Glutamatergic neuron (in vitro differentiated cells): Measurements from ENCODE around the gene WDR45B. TPM values are rescaled to one million over a fixed set of nuclear protein-coding genes. Genes with fewer than 3 reads are reported as not detected.

Experiments used
- DNase-seq: peaks from one replicate; pipeline ENCODE4 v3.0.0; 2022
- H3K27ac Mint-ChIP-seq: one replicate; pipeline ENCODE4 v1.8.0; 2020; ENCODE audit warnings: mild to moderate bottlenecking, mixed read lengths, inconsistent platforms; ENCODE audit not compliant: unreplicated experiment
- H3K27me3 Mint-ChIP-seq: one replicate; pipeline ENCODE4 v1.8.0; 2020; ENCODE audit warnings: mild to moderate bottlenecking, moderate library complexity, mixed read lengths, inconsistent platforms; ENCODE audit not compliant: unreplicated experiment
- H3K36me3 Mint-ChIP-seq: one replicate; pipeline ENCODE4 v1.8.0; 2020; ENCODE audit warnings: mild to moderate bottlenecking, mixed read lengths, inconsistent platforms; ENCODE audit not compliant: unreplicated experiment
- H3K4me1 Mint-ChIP-seq: one replicate; pipeline ENCODE4 v1.8.0; 2020; ENCODE audit warnings: mild to moderate bottlenecking, low read depth, mixed read lengths, inconsistent platforms; ENCODE audit not compliant: unreplicated experiment
- H3K4me3 Mint-ChIP-seq: one replicate; pipeline ENCODE4 v1.8.0; 2020; ENCODE audit warnings: mild to moderate bottlenecking, mixed read lengths, inconsistent platforms; ENCODE audit not compliant: unreplicated experiment
- H3K9me3 Mint-ChIP-seq: one replicate; pipeline ENCODE4 v1.8.0; 2020; ENCODE audit warnings: mild to moderate bottlenecking, moderate library complexity, mixed read lengths, inconsistent platforms; ENCODE audit not compliant: unreplicated experiment
- total RNA-seq: library from RNA; stranded (reverse); fragmentation: NEBNext Ultra II Directional; extraction: Animal tissue kit (Norgen Biotek cat#: 25700); gene quantifications from one replicate; pipeline ENCODE4 v1.2.1, GENCODE V29; 2021; ENCODE audit not compliant: unreplicated experiment
- TF ChIP-seq, protein P1 (sequence below): fragments of 200-600 bp; sonication (generic); IDR thresholded peaks from one replicate; pipeline ENCODE4 v1.5.0; 2021; ENCODE audit not compliant: partially characterized antibody, unreplicated experiment

Gene WDR45B
- total RNA-seq, 1 donor from 2014 or later = 60.4 TPM

DNA sequence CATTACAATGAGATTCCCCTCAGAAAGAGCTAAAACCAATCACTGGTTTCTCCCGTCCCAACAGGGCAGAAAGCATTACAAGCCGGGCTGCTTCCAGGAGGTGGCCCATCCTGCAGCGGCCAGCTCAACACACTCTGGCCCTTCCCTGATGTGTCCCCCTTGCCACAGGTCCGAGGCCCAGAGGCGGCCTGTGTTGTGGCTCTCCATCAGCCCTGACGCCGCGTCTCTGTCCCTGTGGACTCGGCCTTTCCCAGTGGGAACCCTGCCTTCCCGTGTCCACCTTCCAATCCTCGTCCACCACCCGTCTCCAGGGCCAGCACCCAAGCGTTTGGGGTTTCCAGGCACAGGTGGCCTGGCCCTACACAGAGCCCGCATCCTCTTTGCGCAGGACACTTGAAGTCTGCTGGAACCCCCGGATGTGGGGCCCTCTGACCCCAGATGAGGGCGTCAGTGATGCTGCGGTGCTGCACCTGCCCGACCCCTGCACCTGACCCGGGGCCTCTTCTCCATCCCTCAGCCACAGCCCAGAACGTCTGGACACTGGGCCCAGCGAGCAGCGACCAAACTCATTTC, 29.2 kb upstream of the WDR45B start:
- H3K9me3 Mint-ChIP-seq = peaks cover 2% of the 10 kb centered on the region
- TF ChIP-seq, protein P1, sequence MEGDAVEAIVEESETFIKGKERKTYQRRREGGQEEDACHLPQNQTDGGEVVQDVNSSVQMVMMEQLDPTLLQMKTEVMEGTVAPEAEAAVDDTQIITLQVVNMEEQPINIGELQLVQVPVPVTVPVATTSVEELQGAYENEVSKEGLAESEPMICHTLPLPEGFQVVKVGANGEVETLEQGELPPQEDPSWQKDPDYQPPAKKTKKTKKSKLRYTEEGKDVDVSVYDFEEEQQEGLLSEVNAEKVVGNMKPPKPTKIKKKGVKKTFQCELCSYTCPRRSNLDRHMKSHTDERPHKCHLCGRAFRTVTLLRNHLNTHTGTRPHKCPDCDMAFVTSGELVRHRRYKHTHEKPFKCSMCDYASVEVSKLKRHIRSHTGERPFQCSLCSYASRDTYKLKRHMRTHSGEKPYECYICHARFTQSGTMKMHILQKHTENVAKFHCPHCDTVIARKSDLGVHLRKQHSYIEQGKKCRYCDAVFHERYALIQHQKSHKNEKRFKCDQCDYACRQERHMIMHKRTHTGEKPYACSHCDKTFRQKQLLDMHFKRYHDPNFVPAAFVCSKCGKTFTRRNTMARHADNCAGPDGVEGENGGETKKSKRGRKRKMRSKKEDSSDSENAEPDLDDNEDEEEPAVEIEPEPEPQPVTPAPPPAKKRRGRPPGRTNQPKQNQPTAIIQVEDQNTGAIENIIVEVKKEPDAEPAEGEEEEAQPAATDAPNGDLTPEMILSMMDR = no peak
- H3K27ac Mint-ChIP-seq = no peak overlapping the region
- H3K4me3 Mint-ChIP-seq = no peak overlapping the region
- peaks cover 6% of the 10 kb centered on the region for H3K27me3 Mint-ChIP-seq
- no peaks in the 10 kb centered on the region for H3K36me3 Mint-ChIP-seq
- DNase-seq = no peak
- H3K4me1 Mint-ChIP-seq = peaks cover 4% of the 10 kb centered on the region

DNA sequence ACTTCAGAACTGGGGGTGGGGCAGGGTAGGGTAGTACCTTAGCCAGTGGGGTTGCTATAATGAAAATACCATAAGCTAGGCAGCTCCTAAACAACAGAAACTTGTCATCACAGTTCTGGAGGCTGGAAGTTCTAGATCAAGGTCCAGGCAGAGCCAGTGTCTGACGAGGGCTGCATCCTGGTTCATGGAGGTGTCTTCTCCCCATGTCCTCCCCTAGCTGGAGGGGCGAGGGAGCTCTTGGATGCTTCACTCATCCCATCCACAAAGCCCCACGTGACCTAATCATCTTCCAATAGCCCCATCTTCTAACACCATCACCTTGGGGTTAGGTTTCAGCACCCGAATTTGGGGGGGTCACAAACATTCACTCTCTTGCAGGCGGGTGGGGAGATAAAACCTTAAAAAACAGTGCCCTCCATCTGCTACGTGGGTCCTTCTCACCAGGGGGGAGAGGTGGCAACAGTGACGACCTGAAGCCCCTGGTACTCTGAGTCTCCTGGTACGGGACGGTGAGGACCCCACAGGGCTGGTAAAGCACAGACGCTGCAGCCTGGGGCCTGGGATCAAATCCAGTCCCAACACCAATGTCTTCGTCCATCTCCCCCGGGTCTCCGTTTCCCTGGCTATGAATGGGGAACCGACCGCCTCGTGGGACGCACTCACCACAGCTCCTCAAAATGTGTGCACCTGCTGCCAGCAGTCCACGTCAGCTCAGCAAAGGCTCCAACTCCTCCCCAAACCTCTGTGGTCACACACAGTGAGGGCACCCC, 27.4 kb upstream of the WDR45B start:
- H3K4me3 Mint-ChIP-seq = no peak overlapping the region
- H3K27ac Mint-ChIP-seq = no peak overlapping the region
- H3K9me3 Mint-ChIP-seq = peaks cover 2% of the 10 kb centered on the region
- no peak for DNase-seq
- H3K36me3 Mint-ChIP-seq = no peaks in the 10 kb centered on the region
- H3K27me3 Mint-ChIP-seq = peaks cover 6% of the 10 kb centered on the region
- TF ChIP-seq, protein P1 = no peak
- peaks cover 4% of the 10 kb centered on the region for H3K4me1 Mint-ChIP-seq

DNA sequence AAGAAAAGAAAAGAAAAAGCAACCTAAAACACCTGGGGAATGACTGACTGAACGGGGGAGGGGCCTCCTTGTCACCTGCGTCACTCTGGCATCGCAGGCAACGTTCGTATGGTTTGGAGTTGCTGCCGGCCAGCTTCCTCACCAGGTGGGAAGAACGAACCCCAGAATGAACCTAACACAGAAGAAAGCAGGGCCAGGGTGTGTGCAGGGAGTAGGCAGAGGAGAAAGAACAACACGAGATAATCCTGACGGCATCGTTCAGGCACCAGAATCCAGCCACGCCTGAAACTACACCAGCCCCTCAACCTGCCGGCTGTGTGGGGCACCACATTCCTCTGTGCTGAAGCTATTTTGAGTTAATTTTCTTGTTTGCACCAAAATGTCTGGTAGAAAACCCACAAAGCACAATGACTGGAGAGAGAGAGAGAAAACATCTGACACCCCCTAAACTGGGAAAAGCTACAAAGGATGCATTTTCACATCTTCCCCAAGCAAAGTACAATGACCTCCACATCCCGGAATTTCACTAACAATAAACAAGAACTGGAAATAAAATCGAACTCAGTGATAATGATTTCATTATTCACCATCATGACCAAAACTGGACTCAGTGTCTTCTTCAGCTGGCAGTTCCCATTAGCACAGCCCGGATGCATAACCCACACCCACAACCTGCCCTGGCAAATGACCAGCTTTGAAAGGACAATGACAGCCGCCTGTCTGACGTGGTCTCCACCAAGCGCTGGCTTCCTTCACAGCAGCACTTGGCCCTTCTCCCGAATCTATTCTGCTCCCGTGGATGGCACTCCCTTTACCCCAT, 26.6 kb upstream of the WDR45B start:
- TF ChIP-seq, protein P1 = no peak
- peaks cover 2% of the 10 kb centered on the region for H3K9me3 Mint-ChIP-seq
- H3K27me3 Mint-ChIP-seq = peaks cover 6% of the 10 kb centered on the region
- DNase-seq = no peak
- H3K4me1 Mint-ChIP-seq = peaks cover 4% of the 10 kb centered on the region
- H3K36me3 Mint-ChIP-seq = no peaks in the 10 kb centered on the region
- H3K27ac Mint-ChIP-seq = peak overlapping the region; percentile 25
- no peak overlapping the region for H3K4me3 Mint-ChIP-seq

DNA sequence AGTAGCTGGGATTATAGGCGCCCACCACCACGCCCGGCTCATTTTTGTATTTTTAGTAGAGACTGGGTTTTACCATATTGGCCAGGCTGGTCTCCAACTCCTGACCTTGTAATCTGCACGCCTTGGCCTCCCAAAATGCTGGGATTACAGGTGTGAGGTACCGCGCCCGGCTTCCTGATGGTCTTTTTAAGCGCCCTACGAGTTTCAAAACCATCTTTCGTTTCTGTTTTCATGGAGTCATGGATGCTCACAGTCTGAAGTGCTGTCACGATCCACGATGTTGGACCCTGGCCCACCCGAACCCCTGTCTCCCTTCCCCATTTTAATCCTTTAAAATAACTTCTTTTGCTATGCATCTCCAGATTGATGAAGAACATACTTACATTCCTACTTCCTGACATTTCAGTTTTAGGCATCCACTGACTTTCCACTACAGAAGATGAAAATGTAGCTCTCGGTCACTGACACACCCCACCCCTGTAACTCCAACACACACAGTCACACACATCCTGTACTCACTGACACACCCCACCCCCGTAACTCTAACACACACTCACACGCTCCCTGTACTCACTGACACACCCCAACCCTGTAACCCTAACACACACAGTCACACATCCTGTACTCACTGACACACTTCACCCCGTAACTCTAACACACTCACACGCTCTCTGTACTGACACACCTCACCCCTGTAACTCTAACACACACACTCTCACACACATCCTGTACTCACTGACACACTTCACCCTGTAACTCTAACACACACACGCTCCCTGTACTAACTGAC, 22.6 kb upstream of the WDR45B start:
- Mint-ChIP-seq H3K4me1 (no peaks in the 10 kb centered on the region), H3K9me3 (peaks cover 8% of the 10 kb centered on the region), H3K36me3 (no peaks in the 10 kb centered on the region), H3K27me3 (peaks cover 10% of the 10 kb centered on the region), H3K4me3 (no peak overlapping the region), H3K27ac (no peak overlapping the region)
- no peak for DNase-seq
- TF ChIP-seq, protein P1 = no peak
